ENCODE measurements around the gene DESI2.

- no peak for TF ChIP-seq CTCF (IDR thresholded peaks at IDR 0.05 in 4 of 5, conservative IDR thresholded peaks at IDR 0.05 in 1 of 5)
- no peak for TF ChIP-seq POLR2A (IDR thresholded peaks at IDR 0.05)
These were observed 52.6 kb downstream of the DESI2 start for GRCh38 chr1:244705261-244706234.
